Breast epithelium (tissue), 4 donors: ENCODE results near the gene SLC9A4. TPM values are rescaled to one million over a fixed set of nuclear protein-coding genes. Genes with fewer than 3 reads are reported as not detected.

Experiments
- DNase-seq, 2 donors: peaks; one replicate each; pipeline ENCODE4 v3.0.0-alpha.2; 2019; ENCODE audit warnings: low spot score in 2 of 2
- H3K27ac ChIP-seq, 2 donors: fragments of 200-600 bp; sonication (generic) in 1 of 2; one replicate each; pipeline ENCODE4 v1.5.1; 2016 to 2019; ENCODE audit warnings: mild to moderate bottlenecking in 1 of 2
- H3K27me3 ChIP-seq, 2 donors: fragments of 200-600 bp; sonication (generic) in 1 of 2; one replicate each; pipeline versions ENCODE4 v1.5.1 to v1.6.0; 2017 to 2019; ENCODE audit warnings: control low read depth in 1 of 2, mild to moderate bottlenecking in 1 of 2
- H3K36me3 ChIP-seq: fragments of 200-600 bp; one replicate; pipeline ENCODE4 v1.5.1; 2019
- H3K4me1 ChIP-seq, 2 donors: fragments of 200-600 bp; sonication (generic); one replicate each; pipeline ENCODE4 v1.5.1; 2016 to 2019; ENCODE audit warnings: control low read depth in 1 of 2
- H3K4me3 ChIP-seq, 3 donors: fragments of 200-600 bp; sonication (generic); 1 replicate in 2 of 3; 2 replicates in 1 of 3; pipeline ENCODE4 v1.5.1; 2016 to 2019; ENCODE audit warnings: mild to moderate bottlenecking in 3 of 3, moderate library complexity in 2 of 3
- H3K9me3 ChIP-seq, 2 donors: fragments of 200-600 bp; sonication (generic) in 1 of 2; one replicate each; pipeline ENCODE4 v1.5.1; 2016 to 2019; ENCODE audit warnings: control low read depth in 1 of 2
- POLR2A ChIP-seq: fragments of 450-650 bp; IDR thresholded peaks from one replicate; pipeline ENCODE4 v1.6.1; 2016; ENCODE audit warnings: antibody characterized with exemption, mild to moderate bottlenecking, moderate library complexity
- POLR2AphosphoS5 ChIP-seq, 3 donors: sonication (generic); formaldehyde crosslinking; IDR thresholded peaks; one replicate each; pipeline ENCODE4 v1.6.1; 2017; ENCODE audit warnings: antibody characterized with exemption in 3 of 3
- intact Hi-C: fragments of 100-400 bp; cut with DNase I; formaldehyde crosslinking; loops from one replicate; pipeline ENCODE4 v1.15.1; 2023; ENCODE audit warnings: low total_unique reads
- total RNA-seq, 3 donors: library from RNA; depleted of rRNA; stranded (reverse); fragments of >200 nt; gene quantifications; one replicate each; pipeline ENCODE4 v1.1.0, GENCODE V29; 2016
- TF ChIP-seq, protein P1 (sequence below), 3 donors: fragments of 450-650 bp; IDR thresholded peaks; one replicate each; pipeline ENCODE4 v1.5.1; 2016 to 2017; ENCODE audit warnings: antibody characterized with exemption in 3 of 3, mild to moderate bottlenecking in 3 of 3, moderate library complexity in 3 of 3

The SLC9A4 gene
- total RNA-seq, 3 donors from 2014 or later: not detected

- TF ChIP-seq, protein P1, sequence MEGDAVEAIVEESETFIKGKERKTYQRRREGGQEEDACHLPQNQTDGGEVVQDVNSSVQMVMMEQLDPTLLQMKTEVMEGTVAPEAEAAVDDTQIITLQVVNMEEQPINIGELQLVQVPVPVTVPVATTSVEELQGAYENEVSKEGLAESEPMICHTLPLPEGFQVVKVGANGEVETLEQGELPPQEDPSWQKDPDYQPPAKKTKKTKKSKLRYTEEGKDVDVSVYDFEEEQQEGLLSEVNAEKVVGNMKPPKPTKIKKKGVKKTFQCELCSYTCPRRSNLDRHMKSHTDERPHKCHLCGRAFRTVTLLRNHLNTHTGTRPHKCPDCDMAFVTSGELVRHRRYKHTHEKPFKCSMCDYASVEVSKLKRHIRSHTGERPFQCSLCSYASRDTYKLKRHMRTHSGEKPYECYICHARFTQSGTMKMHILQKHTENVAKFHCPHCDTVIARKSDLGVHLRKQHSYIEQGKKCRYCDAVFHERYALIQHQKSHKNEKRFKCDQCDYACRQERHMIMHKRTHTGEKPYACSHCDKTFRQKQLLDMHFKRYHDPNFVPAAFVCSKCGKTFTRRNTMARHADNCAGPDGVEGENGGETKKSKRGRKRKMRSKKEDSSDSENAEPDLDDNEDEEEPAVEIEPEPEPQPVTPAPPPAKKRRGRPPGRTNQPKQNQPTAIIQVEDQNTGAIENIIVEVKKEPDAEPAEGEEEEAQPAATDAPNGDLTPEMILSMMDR (IDR thresholded peaks at IDR 0.05): no peak
- no peak for TF ChIP-seq POLR2AphosphoS5 (IDR thresholded peaks at IDR 0.05)
- no peak for TF ChIP-seq POLR2A
- Histone ChIP-seq H3K4me3 (no peak overlapping the region), H3K27me3 (no peaks in the 10 kb centered on the region), H3K36me3 (no peaks in the 10 kb centered on the region), H3K27ac (no peak overlapping the region), H3K4me1 (no peaks in the 10 kb centered on the region), H3K9me3 (no peaks in the 10 kb centered on the region)
- intact Hi-C loops: no loop called here
- DNase-seq: no peak
Observed at GRCh38 chr2:102461188-102461587, 11.8 kb upstream of the SLC9A4 start.

DNA sequence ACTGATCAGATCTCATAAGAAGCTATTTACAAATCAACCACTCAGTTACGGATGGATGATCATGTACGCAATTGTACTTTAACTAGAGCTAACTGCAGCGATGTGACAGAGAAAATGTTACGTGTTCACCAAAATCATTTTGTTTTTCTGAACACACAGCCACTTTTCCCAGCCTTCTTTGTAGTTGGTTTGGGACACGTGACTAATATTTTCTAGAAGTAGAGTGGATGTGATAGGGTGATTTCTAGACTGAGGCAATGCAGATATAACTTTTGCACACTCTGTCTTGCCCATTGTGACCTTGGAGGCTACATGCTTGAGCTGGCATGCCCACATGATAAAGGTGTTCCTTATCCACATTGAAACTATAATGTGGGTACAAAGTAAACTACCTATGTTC, 9.9 kb upstream of the SLC9A4 start:
- intact Hi-C loops: no loop called here
- Histone ChIP-seq H3K36me3 (no peaks in the 10 kb centered on the region), H3K4me1 (no peaks in the 10 kb centered on the region), H3K9me3 (no peaks in the 10 kb centered on the region), H3K27me3 (no peaks in the 10 kb centered on the region), H3K4me3 (no peak overlapping the region), H3K27ac (no peak overlapping the region)
- DNase-seq: no peak
- TF ChIP-seq POLR2AphosphoS5 (IDR thresholded peaks at IDR 0.05): no peak
- TF ChIP-seq POLR2A: no peak
- TF ChIP-seq, protein P1 (IDR thresholded peaks at IDR 0.05): no peak

GRCh38 chr2:102470168-102470567, 2.9 kb upstream of the SLC9A4 start:
- TF ChIP-seq POLR2AphosphoS5 (IDR thresholded peaks at IDR 0.05) (no peak), POLR2A (no peak)
- TF ChIP-seq, protein P1 (IDR thresholded peaks at IDR 0.05): no peak
- Histone ChIP-seq H3K27me3 (no peaks in the 10 kb centered on the region), H3K27ac (no peak overlapping the region), H3K9me3 (no peaks in the 10 kb centered on the region), H3K4me3 (no peak overlapping the region), H3K4me1 (no peaks in the 10 kb centered on the region), H3K36me3 (no peaks in the 10 kb centered on the region)
- no peak for DNase-seq
- intact Hi-C loops: no loop called here

GRCh38 chr2:102473631-102474030, 605 bp downstream of the SLC9A4 start:
- Histone ChIP-seq H3K36me3 (no peaks in the 10 kb centered on the region), H3K9me3 (no peaks in the 10 kb centered on the region), H3K27me3 (no peaks in the 10 kb centered on the region), H3K27ac (no peak overlapping the region), H3K4me1 (no peaks in the 10 kb centered on the region), H3K4me3 (no peak overlapping the region)
- intact Hi-C loops: no loop called here
- DNase-seq: no peak
- TF ChIP-seq POLR2AphosphoS5 (IDR thresholded peaks at IDR 0.05): no peak
- TF ChIP-seq, protein P1 (IDR thresholded peaks at IDR 0.05): no peak
- no peak for TF ChIP-seq POLR2A

- no peak for DNase-seq
- intact Hi-C loops: no loop called here
Observed at GRCh38 chr2:102474785-102475184, 1.8 kb downstream of the SLC9A4 start.

More at GRCh38 chr2:102474785-102475184, 1.8 kb downstream of the SLC9A4 start:
- no peak overlapping the region for H3K27ac ChIP-seq
- no peaks in the 10 kb centered on the region for H3K9me3 ChIP-seq
- H3K4me3 ChIP-seq: no peak overlapping the region
- no peaks in the 10 kb centered on the region for H3K4me1 ChIP-seq
- H3K27me3 ChIP-seq: no peaks in the 10 kb centered on the region
- H3K36me3 ChIP-seq: no peaks in the 10 kb centered on the region
- TF ChIP-seq, protein P1 (IDR thresholded peaks at IDR 0.05): no peak
- no peak for TF ChIP-seq POLR2AphosphoS5 (IDR thresholded peaks at IDR 0.05)
- no peak for TF ChIP-seq POLR2A
